Parathyroid adenoma (tissue), 2 donors: ENCODE data around the gene WWOX.

Experiments
- H2AFZ ChIP-seq: fragments of 300-600 bp; sonication (generic); one replicate; pipeline ENCODE4 v1.7.0; 2017; ENCODE audit warnings: antibody characterized with exemption, mild to moderate bottlenecking
- H3K27ac ChIP-seq: fragments of 300-600 bp; sonication (generic); one replicate; pipeline ENCODE4 v1.7.0; 2017
- H3K27me3 ChIP-seq: fragments of 300-600 bp; sonication (generic); one replicate; pipeline ENCODE4 v1.7.0; 2017; ENCODE audit warnings: low read length; ENCODE audit not compliant: control insufficient read depth, insufficient read depth
- H3K36me3 ChIP-seq: fragments of 300-600 bp; sonication (generic); one replicate; pipeline ENCODE4 v1.7.0; 2017; ENCODE audit warnings: low read length; ENCODE audit not compliant: control insufficient read depth, insufficient read depth
- H3K4me1 ChIP-seq: fragments of 300-600 bp; sonication (generic); one replicate; pipeline ENCODE4 v1.7.0; 2017; ENCODE audit warnings: control low read depth
- H3K4me2 ChIP-seq: fragments of 300-600 bp; sonication (generic); one replicate; pipeline ENCODE4 v1.7.0; 2017; ENCODE audit warnings: low read length
- H3K4me3 ChIP-seq: fragments of 300-600 bp; sonication (generic); one replicate; pipeline ENCODE4 v1.7.0; 2017; ENCODE audit warnings: low read depth, low read length
- H3K79me2 ChIP-seq: fragments of 300-600 bp; sonication (generic); one replicate; pipeline ENCODE4 v1.7.0; 2017; ENCODE audit warnings: control low read depth
- H3K9ac ChIP-seq: fragments of 300-600 bp; sonication (generic); one replicate; pipeline ENCODE4 v1.7.0; 2017; ENCODE audit warnings: mild to moderate bottlenecking
- H3K9me3 ChIP-seq: fragments of 300-600 bp; sonication (generic); one replicate; pipeline ENCODE4 v1.7.0; 2017; ENCODE audit warnings: low read length; ENCODE audit not compliant: control insufficient read depth
- TF ChIP-seq, protein P1 (sequence below): fragments of 300-600 bp; sonication (generic); IDR thresholded peaks from one replicate; pipeline ENCODE4 v1.7.0; 2017; ENCODE audit warnings: antibody characterized with exemption, mild to moderate bottlenecking
- donor health status: primary hyperparathyroidism.

The WWOX gene

DNA sequence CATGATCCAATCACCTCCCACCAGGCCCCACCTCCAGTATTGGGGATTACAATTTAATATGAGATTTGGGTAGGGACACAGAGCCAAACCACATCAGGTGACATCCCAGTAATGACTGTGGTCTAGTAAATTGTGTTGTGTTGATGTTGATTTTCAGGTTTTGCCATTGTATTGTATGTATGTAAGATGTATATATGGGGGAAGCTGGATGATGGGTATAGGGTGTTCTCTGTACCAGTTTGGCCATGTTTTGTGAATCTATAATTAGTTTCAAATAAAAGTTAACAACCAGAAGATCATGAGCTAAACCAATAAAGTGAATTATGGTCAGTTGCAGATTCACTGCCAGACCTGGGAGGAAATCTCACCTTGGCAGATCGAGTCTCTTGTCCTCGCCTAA is 283.7 kb downstream of the WWOX start:
- peaks cover 7% of the 10 kb centered on the region for H3K4me1 ChIP-seq
- no peaks in the 10 kb centered on the region for H3K9me3 ChIP-seq
- no peak overlapping the region for H3K4me3 ChIP-seq
- no peaks in the 10 kb centered on the region for H3K36me3 ChIP-seq
- H3K4me2 ChIP-seq, result no peak overlapping the region
- TF ChIP-seq, protein P1, sequence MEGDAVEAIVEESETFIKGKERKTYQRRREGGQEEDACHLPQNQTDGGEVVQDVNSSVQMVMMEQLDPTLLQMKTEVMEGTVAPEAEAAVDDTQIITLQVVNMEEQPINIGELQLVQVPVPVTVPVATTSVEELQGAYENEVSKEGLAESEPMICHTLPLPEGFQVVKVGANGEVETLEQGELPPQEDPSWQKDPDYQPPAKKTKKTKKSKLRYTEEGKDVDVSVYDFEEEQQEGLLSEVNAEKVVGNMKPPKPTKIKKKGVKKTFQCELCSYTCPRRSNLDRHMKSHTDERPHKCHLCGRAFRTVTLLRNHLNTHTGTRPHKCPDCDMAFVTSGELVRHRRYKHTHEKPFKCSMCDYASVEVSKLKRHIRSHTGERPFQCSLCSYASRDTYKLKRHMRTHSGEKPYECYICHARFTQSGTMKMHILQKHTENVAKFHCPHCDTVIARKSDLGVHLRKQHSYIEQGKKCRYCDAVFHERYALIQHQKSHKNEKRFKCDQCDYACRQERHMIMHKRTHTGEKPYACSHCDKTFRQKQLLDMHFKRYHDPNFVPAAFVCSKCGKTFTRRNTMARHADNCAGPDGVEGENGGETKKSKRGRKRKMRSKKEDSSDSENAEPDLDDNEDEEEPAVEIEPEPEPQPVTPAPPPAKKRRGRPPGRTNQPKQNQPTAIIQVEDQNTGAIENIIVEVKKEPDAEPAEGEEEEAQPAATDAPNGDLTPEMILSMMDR, result no peak
- H3K79me2 ChIP-seq, result no peaks in the 10 kb centered on the region
- no peaks in the 10 kb centered on the region for H3K27me3 ChIP-seq
- H2AFZ ChIP-seq, result no peak overlapping the region
- H3K9ac ChIP-seq, result no peak overlapping the region
- no peak overlapping the region for H3K27ac ChIP-seq

DNA sequence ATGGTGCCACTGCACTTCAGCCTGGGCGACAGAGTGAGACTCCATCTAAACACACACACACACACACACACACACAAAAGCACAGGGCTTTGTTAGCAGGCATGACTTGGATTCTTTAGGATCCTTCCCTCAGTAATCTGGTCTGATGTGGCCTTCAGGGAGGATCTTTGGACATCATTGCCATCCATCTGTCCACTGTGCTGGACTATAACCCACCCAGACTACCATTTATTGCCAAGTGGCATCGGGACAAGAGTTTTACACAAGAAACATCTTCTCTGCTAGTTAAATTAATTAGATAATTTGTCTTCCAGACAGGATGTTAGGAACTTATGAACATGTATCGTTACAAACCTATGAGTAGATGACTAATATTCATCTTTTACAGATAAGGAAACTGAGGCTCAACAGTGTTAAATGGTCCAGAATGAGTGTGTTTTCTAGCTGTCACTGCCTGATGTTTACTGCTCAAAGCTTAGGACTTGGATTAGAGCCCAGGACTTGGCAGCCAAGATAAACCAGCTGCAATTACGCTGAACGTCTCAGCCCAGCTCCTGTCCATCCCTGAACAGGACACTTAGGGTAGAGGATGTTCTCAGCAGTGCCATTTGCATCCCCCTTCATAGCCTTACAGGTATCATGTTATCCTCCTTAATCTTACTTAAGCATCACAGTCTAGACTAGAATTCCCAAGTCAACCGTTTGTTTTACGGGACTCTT is 285.8 kb downstream of the WWOX start:
- H3K27me3 ChIP-seq, result no peaks in the 10 kb centered on the region
- no peak overlapping the region for H3K9ac ChIP-seq
- no peaks in the 10 kb centered on the region for H3K79me2 ChIP-seq
- TF ChIP-seq, protein P1, result no peak
- no peak overlapping the region for H3K4me3 ChIP-seq
- H3K4me2 ChIP-seq, result no peak overlapping the region
- H2AFZ ChIP-seq, result no peak overlapping the region
- no peaks in the 10 kb centered on the region for H3K36me3 ChIP-seq
- no peak overlapping the region for H3K27ac ChIP-seq
- no peaks in the 10 kb centered on the region for H3K9me3 ChIP-seq
- H3K4me1 ChIP-seq, result peaks cover 7% of the 10 kb centered on the region

DNA sequence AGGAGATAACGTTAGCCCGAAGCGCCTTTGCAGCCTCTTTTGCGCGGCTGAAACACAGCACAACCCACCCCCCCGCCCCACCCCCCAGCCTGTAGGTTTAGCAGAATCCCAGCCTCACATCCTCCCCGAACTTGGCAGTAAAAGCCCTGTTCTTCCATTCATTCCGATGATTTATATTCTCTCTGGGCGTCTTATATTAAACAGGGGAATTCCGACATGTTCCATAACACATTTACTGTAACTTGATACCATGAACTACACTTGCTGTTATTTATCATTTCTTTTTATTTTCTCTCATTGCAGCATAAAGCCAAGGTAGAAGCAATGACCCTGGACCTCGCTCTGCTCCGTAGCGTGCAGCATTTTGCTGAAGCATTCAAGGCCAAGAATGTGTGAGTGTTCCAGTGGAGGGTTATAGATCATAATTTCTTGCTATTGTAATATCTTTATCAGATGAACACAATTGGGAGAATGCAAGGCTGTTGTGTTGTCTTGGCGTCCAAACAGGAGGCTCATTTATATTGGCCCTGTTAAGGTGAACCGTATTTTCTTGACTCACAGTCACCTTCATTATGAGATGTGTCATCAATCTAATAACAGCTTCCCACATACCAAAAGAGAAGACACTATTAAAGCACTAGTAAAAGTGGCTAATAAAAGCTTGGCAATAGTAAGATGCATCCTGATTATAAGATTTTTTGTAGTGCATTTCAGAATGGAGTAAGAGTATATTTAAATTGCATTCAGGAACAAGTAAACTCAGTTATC is 287.3 kb downstream of the WWOX start:
- Histone ChIP-seq H3K4me2 (no peak overlapping the region), H3K4me1 (peaks cover 7% of the 10 kb centered on the region), H3K9me3 (no peaks in the 10 kb centered on the region), H3K4me3 (no peak overlapping the region), H3K27ac (no peak overlapping the region), H3K9ac (no peak overlapping the region), H3K79me2 (no peaks in the 10 kb centered on the region), H3K27me3 (no peaks in the 10 kb centered on the region), H3K36me3 (no peaks in the 10 kb centered on the region), H2AFZ (no peak overlapping the region)
- TF ChIP-seq, protein P1, result no peak

DNA sequence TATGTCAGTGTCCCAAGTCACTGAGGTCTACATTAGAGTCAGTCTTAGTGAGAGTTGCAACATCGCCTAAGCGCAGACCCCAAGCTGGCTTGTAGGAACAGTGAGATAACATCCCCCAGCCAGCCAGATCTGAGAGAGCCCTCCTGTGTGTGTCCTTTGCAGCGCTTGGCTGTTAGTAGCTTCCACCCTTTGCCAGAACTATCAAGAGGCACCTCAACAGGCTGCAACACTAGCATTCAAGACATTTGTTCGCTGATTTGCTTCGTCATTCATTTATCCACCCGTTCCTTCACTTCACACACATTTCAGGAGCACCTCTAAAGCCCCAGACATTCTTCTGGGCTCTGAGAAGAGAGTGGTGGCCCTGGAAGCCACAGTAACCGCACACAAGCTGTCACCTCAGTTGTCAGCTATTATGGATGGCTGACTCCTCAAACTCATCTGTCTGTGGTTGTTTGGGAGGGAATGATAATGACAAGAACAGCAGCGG is 289.6 kb downstream of the WWOX start:
- no peaks in the 10 kb centered on the region for H3K36me3 ChIP-seq
- H3K4me1 ChIP-seq, result peaks cover 7% of the 10 kb centered on the region
- H3K4me3 ChIP-seq, result no peak overlapping the region
- no peaks in the 10 kb centered on the region for H3K9me3 ChIP-seq
- H3K27me3 ChIP-seq, result no peaks in the 10 kb centered on the region
- TF ChIP-seq, protein P1, result no peak
- H3K79me2 ChIP-seq, result no peaks in the 10 kb centered on the region
- H2AFZ ChIP-seq, result no peak overlapping the region
- H3K4me2 ChIP-seq, result no peak overlapping the region
- H3K27ac ChIP-seq, result no peak overlapping the region
- H3K9ac ChIP-seq, result no peak overlapping the region
